ENCODE results near the gene HEBP1. TPM values are rescaled to one million over a fixed set of nuclear protein-coding genes. Genes with fewer than 3 reads are reported as not detected.

HEBP1 gene
- total and polyA plus RNA-seq, 2 donors: 22.0 to 68.5 TPM

DNA sequence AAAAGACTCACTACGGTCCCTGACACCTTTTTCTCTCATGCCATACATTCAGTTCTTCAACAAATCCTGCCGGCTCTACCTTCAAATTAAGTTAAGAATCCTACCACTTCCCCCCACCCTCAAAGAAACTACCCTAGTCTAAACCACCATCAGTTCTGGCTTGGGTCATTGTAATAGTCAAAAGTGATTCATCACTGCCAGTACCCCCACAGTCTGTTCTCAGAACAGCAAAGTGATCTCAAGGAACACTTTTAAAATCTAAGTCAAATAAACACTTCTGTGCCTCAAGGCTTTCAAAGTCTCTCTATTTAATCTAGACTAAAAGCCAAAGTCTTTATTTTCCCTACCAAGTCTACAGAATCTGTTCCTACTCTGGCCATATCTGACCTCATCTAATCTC lies 32.1 kb upstream of the HEBP1 start:
- WGBS: 93% methylated on average over 2 of the region's 2 CpGs
- no peaks in the 10 kb centered on the region for H3K36me3 ChIP-seq (ENCODE audit: insufficient read depth)
- no peak for DNase-seq (ENCODE audit: extremely low spot score)
- H3K4me1 ChIP-seq (ENCODE audit: insufficient read depth): no peaks in the 10 kb centered on the region
- H3K4me3 ChIP-seq (ENCODE audit: low read depth, low read length): no peak overlapping the region
- no peak overlapping the region for H3K27ac ChIP-seq (ENCODE audit: low read depth)

- no peak overlapping the region for H3K27ac ChIP-seq (ENCODE audit: low read depth)
- H3K4me1 ChIP-seq (ENCODE audit: insufficient read depth): no peaks in the 10 kb centered on the region
- H3K36me3 ChIP-seq (ENCODE audit: insufficient read depth): no peaks in the 10 kb centered on the region
- WGBS: 74% methylated on average over 9 of the region's 9 CpGs
- no peak for DNase-seq (ENCODE audit: extremely low spot score)
- no peak overlapping the region for H3K4me3 ChIP-seq (ENCODE audit: low read depth, low read length)
These were observed 30.7 kb upstream of the HEBP1 start for GRCh38 chr12:13030541-13031291.

DNA sequence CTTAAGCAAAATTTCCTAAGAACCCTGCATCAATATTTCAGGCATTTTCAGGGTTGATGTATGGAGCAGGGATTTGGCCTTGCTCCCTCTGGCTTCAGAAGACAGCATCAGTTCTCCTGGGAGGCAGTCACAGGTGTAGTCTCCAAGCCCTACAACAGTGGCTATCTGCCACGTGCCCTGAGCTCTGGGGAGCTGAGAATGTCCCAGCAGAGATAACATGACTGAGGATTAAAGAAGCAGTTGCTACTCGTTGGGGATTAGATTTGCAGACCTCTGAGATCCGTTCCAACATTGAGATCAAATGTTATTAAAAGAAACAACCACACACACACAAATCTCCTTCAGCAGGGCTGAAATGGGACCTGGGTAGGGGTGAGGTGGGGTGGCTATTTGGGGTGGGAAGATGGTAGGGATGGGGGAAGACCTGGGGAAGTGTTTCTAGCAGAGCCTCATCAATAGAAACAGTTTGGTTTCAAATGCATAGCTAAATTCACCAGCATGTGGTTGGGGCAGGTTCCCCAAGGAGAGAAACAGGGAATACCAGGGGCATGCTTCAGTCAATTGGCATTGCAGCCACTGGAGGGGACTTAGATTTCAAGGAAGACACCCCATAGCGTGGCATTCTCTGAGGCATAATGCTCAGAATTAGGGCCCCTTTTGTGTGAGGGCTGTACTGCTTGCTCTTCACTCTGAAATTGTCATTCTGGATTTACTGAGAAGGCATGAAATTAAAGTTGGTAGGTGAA lies 28.9 kb upstream of the HEBP1 start:
- no peak for DNase-seq (ENCODE audit: extremely low spot score)
- Histone ChIP-seq H3K4me1 (ENCODE audit: insufficient read depth) (no peaks in the 10 kb centered on the region), H3K36me3 (ENCODE audit: insufficient read depth) (no peaks in the 10 kb centered on the region), H3K4me3 (ENCODE audit: low read depth, low read length) (no peak overlapping the region), H3K27ac (ENCODE audit: low read depth) (no peak overlapping the region)
- 60% methylated on average over 4 of the region's 4 CpGs for WGBS

DNA sequence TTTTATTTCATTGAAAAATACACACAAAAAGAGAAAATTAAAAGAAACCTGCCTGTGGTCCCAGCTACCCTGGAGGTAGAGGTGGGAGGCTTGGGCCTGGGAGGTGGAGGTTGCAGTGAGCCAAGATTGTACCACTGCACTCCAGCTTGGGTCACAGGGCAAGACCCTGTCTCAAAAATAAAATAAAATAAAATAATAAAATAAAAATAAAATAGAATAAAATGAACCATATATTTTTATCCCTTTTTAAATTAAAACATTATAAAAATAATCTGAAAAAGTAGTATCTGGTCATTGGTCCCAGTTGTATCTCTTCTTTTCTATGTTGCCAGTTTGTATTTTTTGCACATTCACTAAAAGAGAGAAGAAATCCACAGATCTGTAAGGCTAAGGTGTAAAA lies 27.4 kb upstream of the HEBP1 start:
- no peaks in the 10 kb centered on the region for H3K36me3 ChIP-seq (ENCODE audit: insufficient read depth)
- no peak overlapping the region for H3K4me3 ChIP-seq (ENCODE audit: low read depth, low read length)
- no peaks in the 10 kb centered on the region for H3K4me1 ChIP-seq (ENCODE audit: insufficient read depth)
- no peak for DNase-seq (ENCODE audit: extremely low spot score)
- no peak overlapping the region for H3K27ac ChIP-seq (ENCODE audit: low read depth)

DNA sequence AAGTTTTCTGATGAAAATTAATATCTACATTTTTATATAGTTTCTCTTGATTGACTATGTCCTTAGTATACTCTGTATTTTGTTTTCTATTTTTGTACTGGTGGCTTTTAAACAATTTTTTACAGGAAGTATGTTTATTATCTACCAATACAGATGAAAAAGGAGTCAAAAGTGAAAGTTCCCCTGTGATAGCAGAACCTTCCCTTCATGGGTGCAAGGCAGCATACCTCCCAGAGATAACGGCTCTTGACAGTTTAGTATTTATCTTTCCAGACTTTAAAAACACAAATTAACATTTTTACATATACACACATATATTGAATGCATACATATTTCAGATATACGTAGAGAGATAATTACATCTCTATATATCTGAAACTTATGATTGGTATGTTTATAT lies 27.0 kb upstream of the HEBP1 start:
- no peak overlapping the region for H3K27ac ChIP-seq (ENCODE audit: low read depth)
- H3K4me1 ChIP-seq (ENCODE audit: insufficient read depth): no peaks in the 10 kb centered on the region
- no peak overlapping the region for H3K4me3 ChIP-seq (ENCODE audit: low read depth, low read length)
- DNase-seq (ENCODE audit: extremely low spot score): no peak
- WGBS: 74% methylated on average over 2 of the region's 2 CpGs
- no peaks in the 10 kb centered on the region for H3K36me3 ChIP-seq (ENCODE audit: insufficient read depth)

- Histone ChIP-seq H3K36me3 (ENCODE audit: insufficient read depth) (no peaks in the 10 kb centered on the region), H3K4me3 (ENCODE audit: low read depth, low read length) (no peak overlapping the region), H3K4me1 (ENCODE audit: insufficient read depth) (no peaks in the 10 kb centered on the region), H3K27ac (ENCODE audit: low read depth) (no peak overlapping the region)
- DNase-seq (ENCODE audit: extremely low spot score): no peak
- WGBS: 63% methylated on average over 1 of the region's 1 CpG
These were observed 26.2 kb upstream of the HEBP1 start for GRCh38 chr12:13026286-13026685.

DNA sequence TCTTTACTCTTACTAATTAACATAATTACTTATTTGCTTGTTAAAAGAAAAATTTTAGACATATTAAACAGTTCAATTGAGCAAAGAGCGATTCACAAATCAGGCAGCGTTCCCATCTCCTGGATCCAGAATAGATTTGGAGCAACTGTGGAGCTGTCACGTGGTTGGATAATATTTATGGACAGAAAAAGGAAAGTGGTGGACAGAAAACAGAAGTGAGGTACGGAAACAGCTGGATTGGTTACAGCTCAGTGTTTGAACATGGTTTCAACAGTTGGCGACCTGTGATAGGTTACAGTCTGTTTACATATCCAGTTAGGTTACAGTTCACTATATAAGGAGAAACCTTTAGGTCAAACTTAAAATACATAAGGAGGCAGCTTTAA lies 24.5 kb upstream of the HEBP1 start:
- H3K36me3 ChIP-seq (ENCODE audit: insufficient read depth): no peaks in the 10 kb centered on the region
- WGBS: 62% methylated on average over 5 of the region's 5 CpGs
- no peak overlapping the region for H3K4me3 ChIP-seq (ENCODE audit: low read depth, low read length)
- no peak for DNase-seq (ENCODE audit: extremely low spot score)
- no peaks in the 10 kb centered on the region for H3K4me1 ChIP-seq (ENCODE audit: insufficient read depth)
- no peak overlapping the region for H3K27ac ChIP-seq (ENCODE audit: low read depth)

DNA sequence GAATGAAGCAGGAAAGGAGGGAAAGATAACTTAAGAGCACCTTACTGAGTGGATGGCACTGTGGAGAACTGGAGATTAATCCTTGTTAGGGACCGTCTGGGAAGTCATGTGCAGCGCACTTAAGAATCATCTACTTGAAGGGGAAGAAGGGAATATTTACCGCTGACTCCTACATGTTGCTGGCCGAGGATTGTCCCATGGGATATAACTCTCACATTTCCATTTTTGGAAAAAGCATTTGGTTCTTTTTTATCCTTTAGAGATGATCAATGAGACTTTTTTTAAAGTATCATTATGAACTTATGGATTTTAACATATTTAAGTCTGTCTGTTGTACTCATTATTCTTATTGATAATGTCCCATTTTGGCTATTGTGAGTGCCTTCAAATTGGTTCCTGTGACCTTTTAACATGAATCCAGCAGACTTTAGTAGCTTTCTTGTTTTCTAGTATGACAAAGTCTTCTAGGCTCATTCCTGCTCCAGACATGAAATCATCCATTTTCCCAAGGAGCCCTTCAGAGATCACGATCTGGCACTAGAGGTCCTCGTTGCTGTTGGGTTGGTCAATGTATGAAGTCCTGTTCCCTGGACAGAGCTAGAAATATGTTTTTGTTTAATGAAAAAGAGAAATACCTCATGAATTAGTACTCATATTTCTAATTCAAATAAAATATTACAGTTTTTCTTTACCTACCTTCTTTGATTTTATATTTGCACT lies 23.9 kb upstream of the HEBP1 start:
- Histone ChIP-seq H3K36me3 (ENCODE audit: insufficient read depth) (no peaks in the 10 kb centered on the region), H3K4me3 (ENCODE audit: low read depth, low read length) (no peak overlapping the region), H3K4me1 (ENCODE audit: insufficient read depth) (no peaks in the 10 kb centered on the region), H3K27ac (ENCODE audit: low read depth) (no peak overlapping the region)
- WGBS: 59% methylated on average over 6 of the region's 6 CpGs
- no peak for DNase-seq (ENCODE audit: extremely low spot score)

GRCh38 chr12:13022851-13023271 lies 22.8 kb upstream of the HEBP1 start:
- Histone ChIP-seq H3K4me3 (ENCODE audit: low read depth, low read length) (no peak overlapping the region), H3K36me3 (ENCODE audit: insufficient read depth) (no peaks in the 10 kb centered on the region), H3K27ac (ENCODE audit: low read depth) (no peak overlapping the region), H3K4me1 (ENCODE audit: insufficient read depth) (no peaks in the 10 kb centered on the region)
- no peak for DNase-seq (ENCODE audit: extremely low spot score)
- 68% methylated on average over 6 of the region's 6 CpGs for WGBS

DNA sequence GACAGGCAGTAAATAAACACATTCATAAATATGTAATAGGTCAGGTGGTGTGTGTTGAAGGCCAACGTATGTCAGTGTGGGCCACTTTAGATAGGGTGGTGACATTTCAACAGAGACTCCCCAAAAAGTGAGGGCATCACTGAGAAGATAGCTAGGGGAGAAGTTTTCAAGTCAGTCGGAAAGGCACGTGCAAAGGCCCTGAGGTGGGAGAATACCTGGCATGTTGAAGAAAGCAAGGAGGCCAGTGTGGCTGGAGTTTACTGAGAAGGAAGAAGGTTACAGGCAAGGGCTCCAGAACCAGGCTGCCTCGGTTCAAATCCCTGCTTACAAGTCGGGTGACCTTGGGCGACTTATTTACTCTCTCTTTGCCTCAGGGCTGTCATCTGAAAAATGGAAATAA lies 11.0 kb upstream of the HEBP1 start:
- H3K27ac ChIP-seq (ENCODE audit: low read depth): no peak overlapping the region
- H3K36me3 ChIP-seq (ENCODE audit: insufficient read depth): no peaks in the 10 kb centered on the region
- WGBS: 94% methylated on average over 6 of the region's 6 CpGs
- H3K4me3 ChIP-seq (ENCODE audit: low read depth, low read length): no peak overlapping the region
- DNase-seq (ENCODE audit: extremely low spot score): no peak
- H3K4me1 ChIP-seq (ENCODE audit: insufficient read depth): no peaks in the 10 kb centered on the region

GRCh38 chr12:13008741-13009380 lies 8.8 kb upstream of the HEBP1 start:
- Histone ChIP-seq H3K36me3 (ENCODE audit: insufficient read depth) (no peaks in the 10 kb centered on the region), H3K4me3 (ENCODE audit: low read depth, low read length) (no peak overlapping the region), H3K27ac (ENCODE audit: low read depth) (no peak overlapping the region), H3K4me1 (ENCODE audit: insufficient read depth) (no peaks in the 10 kb centered on the region)
- no peak for DNase-seq (ENCODE audit: extremely low spot score)
- WGBS: 73% methylated on average over 5 of the region's 5 CpGs

GRCh38 chr12:13007496-13008233 lies 7.6 kb upstream of the HEBP1 start:
- 89% methylated on average over 7 of the region's 7 CpGs for WGBS
- Histone ChIP-seq H3K36me3 (ENCODE audit: insufficient read depth) (no peaks in the 10 kb centered on the region), H3K4me1 (ENCODE audit: insufficient read depth) (no peaks in the 10 kb centered on the region), H3K4me3 (ENCODE audit: low read depth, low read length) (no peak overlapping the region), H3K27ac (ENCODE audit: low read depth) (no peak overlapping the region)
- no peak for DNase-seq (ENCODE audit: extremely low spot score)

GRCh38 chr12:13005649-13006048 lies 5.6 kb upstream of the HEBP1 start:
- Histone ChIP-seq H3K4me1 (ENCODE audit: insufficient read depth) (no peaks in the 10 kb centered on the region), H3K27ac (ENCODE audit: low read depth) (no peak overlapping the region), H3K36me3 (ENCODE audit: insufficient read depth) (no peaks in the 10 kb centered on the region), H3K4me3 (ENCODE audit: low read depth, low read length) (no peak overlapping the region)
- no peak for DNase-seq (ENCODE audit: extremely low spot score)
- 96% methylated on average over 2 of the region's 2 CpGs for WGBS

Data from urinary bladder (tissue), 4 donors.